ENCODE data around the gene CAMK2N1. TPM values are rescaled to one million over a fixed set of nuclear protein-coding genes. Genes with fewer than 3 reads are reported as not detected.

Gene CAMK2N1
- total and polyA plus RNA-seq, 8 donors: 3.4 to 40.7 (median 6.6) TPM

DNA sequence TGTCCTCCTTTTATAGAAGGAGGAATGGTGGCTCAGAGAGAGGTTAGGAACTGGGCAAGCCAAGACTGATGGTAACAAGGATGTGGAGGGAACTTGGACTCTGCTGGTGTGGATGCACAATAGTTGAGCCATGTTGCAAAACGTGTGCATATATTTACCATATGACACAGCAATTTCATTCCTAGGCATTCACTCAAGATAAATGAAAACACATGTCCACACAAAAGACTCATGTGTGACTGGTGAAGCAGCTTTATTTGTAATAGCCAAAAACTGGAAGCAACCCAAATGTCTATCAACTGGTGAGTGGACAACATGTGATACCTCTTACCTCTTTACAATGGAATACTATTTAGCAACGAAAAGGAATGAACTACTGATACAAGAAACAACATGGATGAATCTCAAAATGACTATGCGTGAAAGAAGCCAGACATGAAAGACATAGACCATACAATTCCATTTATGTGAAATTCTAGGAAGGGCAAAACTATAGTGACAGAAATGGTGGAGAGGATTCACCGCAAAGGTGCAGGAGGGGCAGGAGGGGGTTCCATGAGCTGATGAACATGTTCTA lies 36.2 kb downstream of the CAMK2N1 start:
- no peak for ATAC-seq
- WGBS, 2 donors: 58 to 59% methylated on average over 4 of the region's 4 CpGs
- no peak overlapping the region for H3K27ac ChIP-seq
- no peaks in the 10 kb centered on the region for H3K4me1 ChIP-seq
- intact Hi-C loops (cut with DNase I): no loop called here
- H3K9me3 ChIP-seq: no peaks in the 10 kb centered on the region
- no peak overlapping the region for H3K4me3 ChIP-seq
- no peak for FAIRE-seq
- peaks cover 0 to 9% (median 0%) of the 10 kb centered on the region in 4 donors for H3K27me3 ChIP-seq
- H3K36me3 ChIP-seq: no peaks in the 10 kb centered on the region
- DNase-seq: no peak
- TF ChIP-seq, protein P1, sequence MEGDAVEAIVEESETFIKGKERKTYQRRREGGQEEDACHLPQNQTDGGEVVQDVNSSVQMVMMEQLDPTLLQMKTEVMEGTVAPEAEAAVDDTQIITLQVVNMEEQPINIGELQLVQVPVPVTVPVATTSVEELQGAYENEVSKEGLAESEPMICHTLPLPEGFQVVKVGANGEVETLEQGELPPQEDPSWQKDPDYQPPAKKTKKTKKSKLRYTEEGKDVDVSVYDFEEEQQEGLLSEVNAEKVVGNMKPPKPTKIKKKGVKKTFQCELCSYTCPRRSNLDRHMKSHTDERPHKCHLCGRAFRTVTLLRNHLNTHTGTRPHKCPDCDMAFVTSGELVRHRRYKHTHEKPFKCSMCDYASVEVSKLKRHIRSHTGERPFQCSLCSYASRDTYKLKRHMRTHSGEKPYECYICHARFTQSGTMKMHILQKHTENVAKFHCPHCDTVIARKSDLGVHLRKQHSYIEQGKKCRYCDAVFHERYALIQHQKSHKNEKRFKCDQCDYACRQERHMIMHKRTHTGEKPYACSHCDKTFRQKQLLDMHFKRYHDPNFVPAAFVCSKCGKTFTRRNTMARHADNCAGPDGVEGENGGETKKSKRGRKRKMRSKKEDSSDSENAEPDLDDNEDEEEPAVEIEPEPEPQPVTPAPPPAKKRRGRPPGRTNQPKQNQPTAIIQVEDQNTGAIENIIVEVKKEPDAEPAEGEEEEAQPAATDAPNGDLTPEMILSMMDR (IDR thresholded peaks at IDR 0.05): no peak

DNA sequence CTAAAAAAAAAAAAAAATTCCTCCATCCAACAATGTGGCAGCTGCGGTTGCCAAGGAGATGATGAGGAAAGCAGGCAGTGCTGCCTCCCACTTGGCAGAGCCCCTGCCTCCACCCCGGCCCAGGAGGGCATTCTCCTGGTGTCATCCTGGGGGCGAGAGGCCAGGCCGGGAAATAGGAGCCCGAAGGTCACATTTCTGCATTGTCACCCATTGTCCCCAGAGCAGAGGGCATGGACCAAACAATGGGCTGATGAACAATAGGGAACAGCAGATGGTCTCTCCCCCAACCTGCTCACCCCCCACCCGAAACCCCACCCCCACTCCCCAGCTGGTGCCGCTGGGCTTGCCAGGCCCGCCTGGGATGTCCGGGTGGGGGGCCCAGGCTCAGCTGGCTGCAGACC lies 37.3 kb downstream of the CAMK2N1 start:
- no peak for DNase-seq

DNA sequence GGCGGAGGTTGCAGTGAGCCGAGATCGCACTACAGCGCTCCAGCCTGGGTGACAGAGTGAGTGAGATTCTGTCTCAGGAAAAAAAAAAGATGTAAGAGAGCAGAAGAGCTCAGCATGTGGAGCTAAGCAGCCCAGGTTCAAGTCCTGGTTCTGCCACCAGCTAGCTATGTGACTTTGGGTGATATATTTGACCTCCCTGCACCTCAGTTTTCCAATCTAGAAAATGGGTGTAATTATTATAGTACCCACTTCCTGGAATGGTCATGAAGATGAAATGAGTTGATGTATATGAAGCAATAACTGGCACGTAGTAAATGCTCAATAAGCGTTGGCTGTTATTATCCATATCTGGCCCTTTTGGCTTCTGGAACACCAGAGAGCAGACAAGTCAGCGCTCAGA lies 38.2 kb downstream of the CAMK2N1 start:
- Histone ChIP-seq H3K27me3 (peaks cover 0 to 9% (median 0%) of the 10 kb centered on the region in 4 donors), H3K9me3 (no peaks in the 10 kb centered on the region), H3K36me3 (no peaks in the 10 kb centered on the region), H3K4me1 (no peaks in the 10 kb centered on the region), H3K4me3 (no peak overlapping the region), H3K27ac (no peak overlapping the region)
- intact Hi-C loops (cut with DNase I): no loop called here
- 86 to 93% methylated on average over 7 of the region's 7 CpGs for WGBS, 2 donors
- TF ChIP-seq, protein P1 (IDR thresholded peaks at IDR 0.05): no peak
- ATAC-seq (no peak), FAIRE-seq (no peak), DNase-seq (no peak)

More for the DNA sequence above, 37.3 kb downstream of the CAMK2N1 start:
- peaks cover 0 to 9% (median 0%) of the 10 kb centered on the region in 4 donors for H3K27me3 ChIP-seq
- H3K4me3 ChIP-seq: no peak overlapping the region
- no peaks in the 10 kb centered on the region for H3K4me1 ChIP-seq
- no peaks in the 10 kb centered on the region for H3K9me3 ChIP-seq
- no peak for ATAC-seq
- TF ChIP-seq, protein P1 (IDR thresholded peaks at IDR 0.05): no peak
- intact Hi-C loops (cut with DNase I): no loop called here
- H3K27ac ChIP-seq: no peak overlapping the region
- FAIRE-seq: no peak
- no peaks in the 10 kb centered on the region for H3K36me3 ChIP-seq
- 12 to 19% methylated on average over 9 of the region's 9 CpGs for WGBS, 2 donors

DNA sequence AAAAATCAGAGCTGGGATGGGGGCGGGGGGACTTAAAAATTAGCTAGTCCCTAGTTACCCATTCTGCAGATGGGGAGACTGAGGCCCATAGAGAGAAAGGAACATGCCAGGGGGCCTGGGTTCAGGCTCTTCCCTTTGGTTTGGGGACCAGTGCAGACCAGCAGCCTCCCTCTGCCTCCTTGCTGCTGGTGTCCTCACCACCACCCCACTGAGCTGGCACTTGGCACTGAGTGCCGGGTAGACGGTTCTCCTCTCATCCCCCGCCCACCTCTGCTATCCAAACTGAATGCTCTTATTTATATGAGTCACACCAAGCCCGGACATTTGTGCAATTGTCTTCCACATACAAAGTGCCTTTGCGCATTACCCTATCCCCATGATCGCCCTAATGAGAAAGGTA lies 39.2 kb downstream of the CAMK2N1 start:
- WGBS, 2 donors: 64 to 68% methylated on average over 7 of the region's 7 CpGs
- TF ChIP-seq, protein P1 (IDR thresholded peaks at IDR 0.05): no peak
- intact Hi-C loops (cut with DNase I): no loop called here
- no peak for FAIRE-seq
- H3K36me3 ChIP-seq: no peaks in the 10 kb centered on the region
- no peaks in the 10 kb centered on the region for H3K9me3 ChIP-seq
- no peaks in the 10 kb centered on the region for H3K4me1 ChIP-seq
- H3K27me3 ChIP-seq: peaks cover 0 to 9% (median 0%) of the 10 kb centered on the region in 4 donors
- no peak overlapping the region for H3K27ac ChIP-seq
- ATAC-seq: no peak
- no peak for DNase-seq
- H3K4me3 ChIP-seq: no peak overlapping the region

DNA sequence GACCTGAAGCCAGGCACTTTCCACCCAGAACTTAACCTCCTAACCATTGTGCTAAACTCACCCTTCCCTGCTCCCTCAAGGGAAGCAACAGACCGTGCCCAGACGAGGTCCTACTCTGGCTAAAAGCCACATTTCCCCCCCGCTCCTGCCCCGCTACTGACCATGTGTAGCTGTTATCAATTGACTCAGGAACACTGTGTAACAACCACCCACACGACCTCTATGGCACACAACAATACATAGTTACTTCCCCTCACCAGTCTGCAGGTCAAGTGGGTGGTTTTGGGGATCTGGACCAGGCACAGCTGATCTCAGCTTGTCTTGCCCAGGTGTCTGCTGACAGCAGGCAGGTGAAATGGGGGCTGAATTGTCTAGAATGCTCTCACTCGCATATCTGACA lies 40.1 kb downstream of the CAMK2N1 start:
- Histone ChIP-seq H3K4me3 (no peak overlapping the region), H3K36me3 (no peaks in the 10 kb centered on the region), H3K27me3 (peaks cover 0 to 9% (median 0%) of the 10 kb centered on the region in 4 donors), H3K9me3 (no peaks in the 10 kb centered on the region), H3K27ac (no peak overlapping the region), H3K4me1 (no peaks in the 10 kb centered on the region)
- intact Hi-C loops (cut with DNase I): no loop called here
- FAIRE-seq (no peak), DNase-seq (no peak), ATAC-seq (no peak)
- TF ChIP-seq, protein P1 (IDR thresholded peaks at IDR 0.05): no peak
- WGBS, 2 donors: 66 to 73% methylated on average over 6 of the region's 6 CpGs

All from pancreas (tissue), 10 donors.